HEK293 (cell line): ENCODE results near the gene TRIM2.

Experiments
- CTCF ChIA-PET: fragments of 350-600 bp; formaldehyde crosslinking; extraction: SDS; loops from one replicate; lab custom pipeline; 2021; ENCODE audit warnings: antibody characterized with exemption; lab: Yijun Ruan, JAX
- POLR2A ChIA-PET: fragments of 300-600 bp; formaldehyde crosslinking; extraction: SDS; loops from one replicate; lab custom pipeline; 2020; ENCODE audit warnings: antibody characterized with exemption, inconsistent platforms; lab: Yijun Ruan, JAX
- H3K27ac ChIP-seq: fragments of 200-500 bp; sonication (Bioruptor generic); 2 replicates; pipeline ENCODE4 v1.5.1; 2014; ENCODE audit warnings: low read depth, low read length, control low read depth, inconsistent platforms; ENCODE audit errors: extremely low read depth
- H3K36me3 ChIP-seq, 2 experiments: fragments of 200-500 bp in 1 of 2; sonication (Bioruptor generic) in 1 of 2; 1 replicate in 1 of 2; 2 replicates in 1 of 2; pipeline ENCODE4 v1.5.1; 2014 to 2017; ENCODE audit warnings: inconsistent platforms in 2 of 2, low read length in 2 of 2; ENCODE audit not compliant: control insufficient read depth in 2 of 2, insufficient read depth in 1 of 2
- H3K4me1 ChIP-seq: fragments of 200-500 bp; sonication (Bioruptor generic); 2 replicates; pipeline ENCODE4 v1.5.1; 2014; ENCODE audit warnings: mild to moderate bottlenecking, low read length, inconsistent platforms; ENCODE audit not compliant: control insufficient read depth, insufficient read depth
- H3K4me3 ChIP-seq: 2 replicates; pipeline ENCODE4 v1.5.1; 2011; ENCODE audit warnings: low read depth, mild to moderate bottlenecking, control low read depth, low read length, moderate library complexity
- H3K9me3 ChIP-seq: fragments of 200-500 bp; sonication (Bioruptor generic); 2 replicates; pipeline ENCODE4 v1.5.1; 2014; ENCODE audit warnings: low read depth, low read length, inconsistent platforms; ENCODE audit not compliant: control insufficient read depth, insufficient read depth
- BCL11B ChIP-seq: fragments of 450-650 bp; formaldehyde crosslinking; IDR thresholded peaks from 2 replicates; pipeline ENCODE4 v1.5.1; 2016; ENCODE audit warnings: low read depth, missing biosample characterization, missing genetic modification characterization
- EGR2 ChIP-seq: fragments of 450-650 bp; formaldehyde crosslinking; IDR thresholded peaks from 2 replicates; pipeline ENCODE4 v1.5.1; 2016; ENCODE audit warnings: low read depth, missing biosample characterization, missing genetic modification characterization
- FEZF1 ChIP-seq: fragments of 450-650 bp; formaldehyde crosslinking; IDR thresholded peaks from 2 replicates; pipeline ENCODE4 v1.5.1; 2016; ENCODE audit warnings: missing biosample characterization, missing genetic modification characterization
- KLF7 ChIP-seq: fragments of 450-650 bp; formaldehyde crosslinking; IDR thresholded peaks from 2 replicates; pipeline ENCODE4 v1.5.1; 2016; ENCODE audit warnings: missing biosample characterization, missing genetic modification characterization, borderline replicate concordance
- KLF8 ChIP-seq: fragments of 450-650 bp; formaldehyde crosslinking; IDR thresholded peaks from 2 replicates; pipeline ENCODE4 v1.5.1; 2016; ENCODE audit warnings: missing biosample characterization, missing genetic modification characterization
- OSR2 ChIP-seq: fragments of 450-650 bp; formaldehyde crosslinking; IDR thresholded peaks from 2 replicates; pipeline ENCODE4 v1.5.1; 2016; ENCODE audit warnings: missing biosample characterization, missing genetic modification characterization
- REPIN1 ChIP-seq: fragments of 450-650 bp; formaldehyde crosslinking; IDR thresholded peaks from 2 replicates; pipeline ENCODE4 v1.5.1; 2017; ENCODE audit warnings: missing biosample characterization, missing genetic modification characterization, low read depth
- SP2 ChIP-seq: fragments of 450-650 bp; formaldehyde crosslinking; IDR thresholded peaks from 2 replicates; pipeline ENCODE4 v1.5.1; 2016; ENCODE audit warnings: missing biosample characterization, missing genetic modification characterization
- WT1 ChIP-seq: fragments of 450-650 bp; formaldehyde crosslinking; IDR thresholded peaks from 2 replicates; pipeline ENCODE4 v1.5.1; 2016; ENCODE audit warnings: missing biosample characterization, missing genetic modification characterization
- ZBTB17 ChIP-seq: fragments of 450-650 bp; formaldehyde crosslinking; IDR thresholded peaks from 2 replicates; pipeline ENCODE4 v1.5.1; 2016; ENCODE audit warnings: missing biosample characterization, missing genetic modification characterization
- ZBTB48 ChIP-seq: fragments of 450-650 bp; formaldehyde crosslinking; IDR thresholded peaks from 2 replicates; pipeline ENCODE4 v1.5.1; 2016; ENCODE audit warnings: missing biosample characterization, missing genetic modification characterization
- ZBTB7A ChIP-seq: fragments of 450-650 bp; formaldehyde crosslinking; IDR thresholded peaks from 2 replicates; pipeline ENCODE4 v1.5.1; 2016; ENCODE audit warnings: low read depth, missing biosample characterization, missing genetic modification characterization
- ZBTB8A ChIP-seq: fragments of 450-650 bp; formaldehyde crosslinking; IDR thresholded peaks from 2 replicates; pipeline ENCODE4 v1.5.1; 2016; ENCODE audit warnings: missing biosample characterization, missing genetic modification characterization
- ZFHX2 ChIP-seq: fragments of 450-650 bp; formaldehyde crosslinking; conservative IDR thresholded peaks from 2 replicates; pipeline ENCODE4 v1.5.1; 2016; ENCODE audit warnings: missing biosample characterization, missing genetic modification characterization
- ZNF112 ChIP-seq: fragments of 450-650 bp; formaldehyde crosslinking; IDR thresholded peaks from 2 replicates; pipeline ENCODE4 v1.5.0; 2017; ENCODE audit warnings: missing biosample characterization, missing genetic modification characterization
- ZNF221 ChIP-seq: fragments of 450-650 bp; formaldehyde crosslinking; IDR thresholded peaks from 2 replicates; pipeline ENCODE4 v1.5.1; 2017; ENCODE audit warnings: missing biosample characterization, missing genetic modification characterization, borderline replicate concordance
- ZNF23 ChIP-seq: fragments of 450-650 bp; formaldehyde crosslinking; IDR thresholded peaks from 2 replicates; pipeline ENCODE4 v1.5.1; 2016; ENCODE audit warnings: missing biosample characterization, missing genetic modification characterization, borderline replicate concordance
- ZNF248 ChIP-seq: fragments of 450-650 bp; formaldehyde crosslinking; IDR thresholded peaks from 2 replicates; pipeline ENCODE4 v1.5.1; 2017; ENCODE audit warnings: missing biosample characterization, missing genetic modification characterization
- ZNF302 ChIP-seq: fragments of 450-650 bp; formaldehyde crosslinking; IDR thresholded peaks from 2 replicates; pipeline ENCODE4 v1.5.1; 2016; ENCODE audit warnings: missing biosample characterization, missing genetic modification characterization, low read depth
- ZNF501 ChIP-seq: fragments of 450-650 bp; formaldehyde crosslinking; IDR thresholded peaks from 2 replicates; pipeline ENCODE4 v1.5.1; 2016; ENCODE audit warnings: missing biosample characterization, missing genetic modification characterization
- ZNF544 ChIP-seq: fragments of 450-650 bp; formaldehyde crosslinking; IDR thresholded peaks from 2 replicates; pipeline ENCODE4 v1.5.0; 2017; ENCODE audit warnings: missing biosample characterization, missing genetic modification characterization
- ZNF548 ChIP-seq: fragments of 450-650 bp; formaldehyde crosslinking; IDR thresholded peaks from 2 replicates; pipeline ENCODE4 v1.5.1; 2016; ENCODE audit warnings: missing biosample characterization, missing genetic modification characterization
- ZNF571 ChIP-seq: fragments of 450-650 bp; formaldehyde crosslinking; IDR thresholded peaks from 2 replicates; pipeline ENCODE4 v1.5.0; 2017; ENCODE audit warnings: missing biosample characterization, missing genetic modification characterization
- ZNF629 ChIP-seq: fragments of 450-650 bp; formaldehyde crosslinking; IDR thresholded peaks from 2 replicates; pipeline ENCODE4 v1.5.1; 2017; ENCODE audit warnings: missing biosample characterization, missing genetic modification characterization
- ZNF654 ChIP-seq: fragments of 450-650 bp; formaldehyde crosslinking; IDR thresholded peaks from 2 replicates; pipeline ENCODE4 v1.5.1; 2016; ENCODE audit warnings: low read depth, missing biosample characterization, missing genetic modification characterization
- ZNF791 ChIP-seq: fragments of 450-650 bp; formaldehyde crosslinking; IDR thresholded peaks from 2 replicates; pipeline ENCODE4 v1.5.1; 2016; ENCODE audit warnings: missing biosample characterization, missing genetic modification characterization
- ZNF792 ChIP-seq: fragments of 450-650 bp; formaldehyde crosslinking; IDR thresholded peaks from 2 replicates; pipeline ENCODE4 v1.5.1; 2016; ENCODE audit warnings: missing biosample characterization, missing genetic modification characterization
- ZNF843 ChIP-seq: fragments of 450-650 bp; formaldehyde crosslinking; IDR thresholded peaks from 2 replicates; pipeline ENCODE4 v1.5.1; 2016; ENCODE audit warnings: missing biosample characterization, missing genetic modification characterization
- TF ChIP-seq, protein P1 (sequence below): fragments of 450-650 bp; formaldehyde crosslinking; IDR thresholded peaks from 2 replicates; pipeline ENCODE4 v1.5.1; 2016; ENCODE audit warnings: missing biosample characterization, missing genetic modification characterization
- TF ChIP-seq, protein P2 (sequence below): fragments of 450-650 bp; formaldehyde crosslinking; IDR thresholded peaks from 2 replicates; pipeline ENCODE4 v1.5.1; 2017; ENCODE audit warnings: missing biosample characterization, missing genetic modification characterization
- TF ChIP-seq, protein P3 (sequence below): fragments of 450-650 bp; formaldehyde crosslinking; IDR thresholded peaks from 2 replicates; pipeline ENCODE4 v1.5.1; 2016; ENCODE audit warnings: missing biosample characterization, missing genetic modification characterization
- TF ChIP-seq, protein P4 (sequence below): fragments of 450-650 bp; formaldehyde crosslinking; IDR thresholded peaks from 2 replicates; pipeline ENCODE4 v1.5.1; 2016; ENCODE audit warnings: missing biosample characterization, missing genetic modification characterization

TRIM2 gene

DNA sequence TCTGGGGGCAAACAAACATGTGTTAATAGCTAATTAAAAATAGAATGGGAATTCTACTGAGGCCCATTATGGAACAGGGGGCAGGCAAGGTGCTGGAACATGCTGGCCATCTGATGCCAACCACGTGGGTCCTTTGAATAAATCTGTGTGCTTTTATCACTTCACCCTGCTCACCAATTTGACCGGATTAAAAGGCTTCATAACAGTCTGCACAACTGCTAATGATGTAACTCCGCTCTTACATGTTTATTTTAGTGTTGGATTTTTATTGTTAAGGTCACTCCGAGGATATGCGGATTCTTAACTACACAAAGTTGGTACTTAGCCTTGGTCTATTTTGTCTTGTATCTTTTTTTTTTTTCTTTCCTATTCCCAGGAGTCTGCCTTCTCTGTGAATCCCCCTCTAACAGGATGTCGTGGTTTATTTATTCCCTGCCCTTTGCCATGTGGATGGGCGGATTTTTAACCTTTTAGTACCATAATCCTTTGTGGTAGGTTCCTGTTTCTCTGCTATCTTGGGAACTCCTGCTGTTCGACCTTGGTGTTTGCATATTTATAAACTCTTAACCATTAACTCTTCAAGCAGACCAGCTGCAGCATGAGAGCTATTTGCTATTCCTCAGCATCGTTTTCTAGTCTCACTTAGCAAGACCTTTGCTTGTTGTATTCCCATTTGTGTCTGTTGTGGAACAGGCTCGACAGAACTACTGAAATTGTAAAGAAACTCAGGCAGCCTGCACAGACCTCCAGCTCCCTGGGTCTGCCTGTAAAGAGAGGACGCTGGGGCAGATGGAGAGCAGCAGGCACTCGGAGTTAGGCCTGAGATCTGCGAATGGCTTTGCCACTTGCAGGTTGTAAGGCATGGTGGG is 38.0 kb downstream of the TRIM2 start (continued):
- TF ChIP-seq, protein P1, sequence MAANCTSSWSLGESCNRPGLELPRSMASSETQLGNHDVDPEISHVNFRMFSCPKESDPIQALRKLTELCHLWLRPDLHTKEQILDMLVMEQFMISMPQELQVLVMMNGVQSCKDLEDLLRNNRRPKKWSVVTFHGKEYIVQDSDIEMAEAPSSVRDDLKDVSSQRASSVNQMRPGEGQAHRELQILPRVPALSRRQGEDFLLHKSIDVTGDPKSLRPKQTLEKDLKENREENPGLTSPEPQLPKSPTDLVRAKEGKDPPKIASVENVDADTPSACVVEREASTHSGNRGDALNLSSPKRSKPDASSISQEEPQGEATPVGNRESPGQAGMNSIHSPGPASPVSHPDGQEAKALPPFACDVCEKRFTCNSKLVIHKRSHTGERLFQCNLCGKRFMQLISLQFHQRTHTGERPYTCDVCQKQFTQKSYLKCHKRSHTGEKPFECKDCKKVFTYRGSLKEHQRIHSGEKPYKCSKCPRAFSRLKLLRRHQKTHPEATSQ = no peak
- TF ChIP-seq, protein P2, sequence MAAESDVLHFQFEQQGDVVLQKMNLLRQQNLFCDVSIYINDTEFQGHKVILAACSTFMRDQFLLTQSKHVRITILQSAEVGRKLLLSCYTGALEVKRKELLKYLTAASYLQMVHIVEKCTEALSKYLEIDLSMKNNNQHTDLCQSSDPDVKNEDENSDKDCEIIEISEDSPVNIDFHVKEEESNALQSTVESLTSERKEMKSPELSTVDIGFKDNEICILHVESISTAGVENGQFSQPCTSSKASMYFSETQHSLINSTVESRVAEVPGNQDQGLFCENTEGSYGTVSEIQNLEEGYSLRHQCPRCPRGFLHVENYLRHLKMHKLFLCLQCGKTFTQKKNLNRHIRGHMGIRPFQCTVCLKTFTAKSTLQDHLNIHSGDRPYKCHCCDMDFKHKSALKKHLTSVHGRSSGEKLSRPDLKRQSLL (tag by site-specific recombination) = no peak
- TF ChIP-seq OSR2 (tag by site-specific recombination) (peak; percentile 57), ZNF302 (tag by site-specific recombination) (no peak), BCL11B (tag by site-specific recombination) (no peak), ZNF571 (tag by site-specific recombination) (no peak), ZNF544 (tag by site-specific recombination) (no peak), ZNF792 (tag by site-specific recombination) (no peak), ZNF843 (tag by site-specific recombination) (peak; percentile 79)
- TF ChIP-seq, protein P3, sequence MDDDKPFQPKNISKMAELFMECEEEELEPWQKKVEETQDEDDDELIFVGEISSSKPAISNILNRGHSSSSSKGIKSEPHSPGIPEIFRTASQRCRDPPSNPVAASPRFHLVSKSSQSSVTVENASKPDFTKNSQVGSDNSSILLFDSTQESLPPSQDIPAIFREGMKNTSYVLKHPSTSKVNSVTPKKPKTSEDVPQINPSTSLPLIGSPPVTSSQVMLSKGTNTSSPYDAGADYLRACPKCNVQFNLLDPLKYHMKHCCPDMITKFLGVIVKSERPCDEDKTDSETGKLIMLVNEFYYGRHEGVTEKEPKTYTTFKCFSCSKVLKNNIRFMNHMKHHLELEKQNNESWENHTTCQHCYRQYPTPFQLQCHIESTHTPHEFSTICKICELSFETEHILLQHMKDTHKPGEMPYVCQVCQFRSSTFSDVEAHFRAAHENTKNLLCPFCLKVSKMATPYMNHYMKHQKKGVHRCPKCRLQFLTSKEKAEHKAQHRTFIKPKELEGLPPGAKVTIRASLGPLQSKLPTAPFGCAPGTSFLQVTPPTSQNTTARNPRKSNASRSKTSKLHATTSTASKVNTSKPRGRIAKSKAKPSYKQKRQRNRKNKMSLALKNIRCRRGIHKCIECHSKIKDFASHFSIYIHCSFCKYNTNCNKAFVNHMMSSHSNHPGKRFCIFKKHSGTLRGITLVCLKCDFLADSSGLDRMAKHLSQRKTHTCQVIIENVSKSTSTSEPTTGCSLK (tag by site-specific recombination) = no peak

DNA sequence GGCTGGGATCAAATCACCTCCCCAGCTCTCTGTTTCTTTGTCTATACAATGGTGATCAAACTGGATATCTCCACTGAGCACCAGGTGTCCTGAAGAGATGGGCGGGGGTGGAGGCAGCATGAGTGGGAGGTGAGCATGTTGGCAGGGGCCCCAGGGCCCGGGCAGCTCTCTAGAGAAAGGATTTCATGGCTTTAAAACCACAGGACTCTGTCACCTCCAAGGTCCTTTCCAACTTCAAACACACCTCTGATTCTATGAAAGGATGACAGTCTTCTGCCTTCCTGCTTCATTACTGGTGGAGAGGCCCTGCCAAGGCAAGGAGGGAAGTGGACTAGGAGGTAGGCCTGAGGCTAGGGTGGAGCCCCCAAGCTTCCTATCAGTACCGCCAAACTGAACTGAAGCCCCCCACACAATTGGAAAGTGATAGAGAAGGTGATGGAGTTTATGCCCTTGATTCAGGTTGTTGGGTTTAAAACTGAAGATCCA is 38.6 kb downstream of the TRIM2 start:
- ChIA-PET CTCF (interaction anchor here (0.6 to 1.1 kb wide), 2 partner anchors 15 to 67 kb away, joined by 3 to 4 read pairs; no protein-coding TSS in a partner anchor), POLR2A (no interaction called here)
- H3K4me1 ChIP-seq = peaks cover 39% of the 10 kb centered on the region
- H3K27ac ChIP-seq = peak overlapping the region; percentile 79
- H3K9me3 ChIP-seq = no peaks in the 10 kb centered on the region
- H3K4me3 ChIP-seq = no peak overlapping the region
- peaks cover 3 to 4% of the 10 kb centered on the region in 2 experiments for H3K36me3 ChIP-seq
- TF ChIP-seq ZNF654 (tag by site-specific recombination) (no peak), ZNF791 (tag by site-specific recombination) (no peak), EGR2 (tag by site-specific recombination) (peak; percentile 73), ZBTB8A (tag by site-specific recombination) (no peak), ZBTB17 (tag by site-specific recombination) (no peak), ZFHX2 (tag by site-specific recombination) (peak; percentile 77), ZNF248 (no peak), WT1 (tag by site-specific recombination) (no peak), ZBTB7A (tag by site-specific recombination) (no peak), ZNF221 (tag by site-specific recombination) (no peak), ZNF629 (no peak), FEZF1 (tag by site-specific recombination) (no peak), ZBTB48 (tag by site-specific recombination) (no peak), REPIN1 (no peak), ZNF548 (tag by site-specific recombination) (no peak), SP2 (tag by site-specific recombination) (no peak), KLF7 (tag by site-specific recombination) (no peak), ZNF112 (tag by site-specific recombination) (no peak), ZNF792 (tag by site-specific recombination) (no peak), KLF8 (tag by site-specific recombination) (no peak), ZNF501 (no peak), ZNF23 (tag by site-specific recombination) (no peak)
- TF ChIP-seq, protein P4, sequence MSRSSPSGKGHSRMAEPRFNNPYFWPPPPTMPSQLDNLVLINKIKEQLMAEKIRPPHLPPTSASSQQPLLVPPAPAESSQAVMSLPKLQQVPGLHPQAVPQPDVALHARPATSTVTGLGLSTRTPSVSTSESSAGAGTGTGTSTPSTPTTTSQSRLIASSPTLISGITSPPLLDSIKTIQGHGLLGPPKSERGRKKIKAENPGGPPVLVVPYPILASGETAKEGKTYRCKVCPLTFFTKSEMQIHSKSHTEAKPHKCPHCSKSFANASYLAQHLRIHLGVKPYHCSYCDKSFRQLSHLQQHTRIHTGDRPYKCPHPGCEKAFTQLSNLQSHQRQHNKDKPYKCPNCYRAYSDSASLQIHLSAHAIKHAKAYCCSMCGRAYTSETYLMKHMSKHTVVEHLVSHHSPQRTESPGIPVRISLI = no peak
